K562 (cell line): ENCODE measurements around the gene MSTO1. TPM values are rescaled to one million over a fixed set of nuclear protein-coding genes. Genes with fewer than 3 reads are reported as not detected.
A peak's percentile ranks its signal among the peaks of the same experiment; 100 is the strongest.

ENCODE experiments used
- ARID2 ChIP-seq: fragments of 450-650 bp; IDR thresholded peaks from 2 replicates; pipeline ENCODE4 v1.6.1; 2017; ENCODE audit warnings: antibody characterized with exemption, mild to moderate bottlenecking
- CEBPG ChIP-seq, 3 experiments: fragments of 200-800 bp in 1 of 3; sonication (Bioruptor generic) in 1 of 3; sonication (generic) in 1 of 3; formaldehyde crosslinking in 1 of 3; IDR thresholded peaks in 2 of 3; conservative IDR thresholded peaks in 1 of 3; 2 replicates each; pipeline versions ENCODE4 v1.6.1 to v1.8.0; 2016 to 2022; ENCODE audit warnings: missing compliant biosample characterization in 2 of 3, missing genetic modification characterization in 2 of 3, mild to moderate bottlenecking in 1 of 3, missing genetic modification reagents in 1 of 3
- CTCF ChIP-seq, 3 experiments: IDR thresholded peaks in 2 of 3; conservative IDR thresholded peaks in 1 of 3; 2 replicates each; pipeline ENCODE4 v1.5.1; 2011 to 2012; ENCODE audit warnings: low read length in 3 of 3, mild to moderate bottlenecking in 3 of 3, control low read depth in 2 of 3, improper control_type of control experiment in 1 of 3, inconsistent platforms in 1 of 3, low read depth in 1 of 3, mixed read lengths in 1 of 3, moderate library complexity in 1 of 3; ENCODE audit not compliant: insufficient read depth in 2 of 3
- DEAF1 ChIP-seq: fragments of 450-650 bp; formaldehyde crosslinking; IDR thresholded peaks from 2 replicates; pipeline ENCODE4 v1.4.0; 2020; ENCODE audit warnings: mild to moderate bottlenecking, moderate library complexity
- FOXA3 ChIP-seq, 2 experiments: fragments of 450-650 bp in 1 of 2; sonication (generic) in 1 of 2; formaldehyde crosslinking; IDR thresholded peaks in 1 of 2; conservative IDR thresholded peaks in 1 of 2; 2 replicates each; pipeline versions ENCODE4 v1.4.0 to v1.8.0; 2020 to 2022; ENCODE audit warnings: mild to moderate bottlenecking in 2 of 2, missing genetic modification reagents in 1 of 2
- IRF9 ChIP-seq: fragments of 450-650 bp; IDR thresholded peaks from 2 replicates; pipeline ENCODE4 v1.6.1; 2016; ENCODE audit warnings: missing biosample characterization, missing genetic modification characterization
- NCOA2 ChIP-seq, 2 experiments: fragments of 450-650 bp; IDR thresholded peaks; 2 replicates each; pipeline ENCODE4 v1.6.1; 2018; ENCODE audit warnings: mild to moderate bottlenecking in 2 of 2, moderate library complexity in 1 of 2; ENCODE audit not compliant: partially characterized antibody in 2 of 2
- NR2C2 ChIP-seq, 2 experiments: fragments of 200-800 bp in 1 of 2; sonication (Bioruptor generic) in 1 of 2; sonication (generic) in 1 of 2; formaldehyde crosslinking in 1 of 2; IDR thresholded peaks; 2 replicates each; pipeline versions ENCODE4 v1.6.1 to v1.8.0; 2016 to 2022; ENCODE audit warnings: mild to moderate bottlenecking in 1 of 2, missing compliant biosample characterization in 1 of 2, missing genetic modification characterization in 1 of 2, missing genetic modification reagents in 1 of 2
- POLR2AphosphoS2 ChIP-seq: IDR thresholded peaks from 2 replicates; pipeline ENCODE4 v1.6.1; 2012; ENCODE audit warnings: low read length, improper control_type of control experiment
- POLR3G ChIP-seq: IDR thresholded peaks from 2 replicates; pipeline ENCODE4 v1.6.1; 2011; ENCODE audit not compliant: insufficient read length, insufficient replicate concordance; ENCODE audit errors: extremely low read depth
- RBM25 ChIP-seq: fragments of 200-400 bp; formaldehyde crosslinking; IDR thresholded peaks from 2 replicates; pipeline ENCODE4 v1.6.1; 2018; ENCODE audit warnings: low read length, low read depth, moderate library complexity; ENCODE audit not compliant: severe bottlenecking
- SMC3 ChIP-seq: conservative IDR thresholded peaks from 2 replicates; pipeline ENCODE4 v1.6.1; 2011; ENCODE audit warnings: low read depth, low read length, improper control_type of control experiment; ENCODE audit not compliant: insufficient read depth
- TRIM24 ChIP-seq, 2 experiments: fragments of 450-650 bp; IDR thresholded peaks; 2 replicates each; pipeline ENCODE4 v1.6.1; 2016
- ZBTB33 ChIP-seq: sonication (generic); formaldehyde crosslinking; IDR thresholded peaks from 2 replicates; pipeline ENCODE4 v1.8.1; 2023; ENCODE audit warnings: mild to moderate bottlenecking, missing genetic modification reagents
- ZNF253 ChIP-seq: fragments of 250-450 bp; sonication (Bioruptor Pico); conservative IDR thresholded peaks from 2 replicates; pipeline ENCODE4 v1.6.1; 2021; ENCODE audit warnings: mild to moderate bottlenecking
- ZNF277 ChIP-seq: fragments of 250-450 bp; sonication (Bioruptor Pico); IDR thresholded peaks from 2 replicates; pipeline ENCODE4 v1.8.0; 2022; ENCODE audit warnings: inconsistent platforms, mild to moderate bottlenecking, moderate library complexity, borderline replicate concordance
- ZNF384 ChIP-seq: IDR thresholded peaks from 2 replicates; pipeline ENCODE4 v1.6.1; 2012; ENCODE audit warnings: low read depth, low read length, improper control_type of control experiment
- ZNF778 ChIP-seq: fragments of 450-650 bp; formaldehyde crosslinking; IDR thresholded peaks from 2 replicates; pipeline ENCODE4 v1.4.0; 2020; ENCODE audit warnings: mild to moderate bottlenecking, moderate library complexity
- polyA plus RNA-seq, 8 experiments: library from polyadenylated mRNA; depleted of rRNA in 4 of 8; stranded (reverse) in 5 of 8; unstranded in 3 of 8; fragments of >200 nt; fragmentation: Nextera tagmentation in 2 of 8; fragmentation: Illumina TruSeq in 1 of 8; extraction: Ambion mirVana in 2 of 8; extraction: Trizol in 1 of 8; gene quantifications; 2 replicates each; pipeline versions ENCODE4 v1.2.1 to v1.2.3, GENCODE V29; 2011 to 2014; ENCODE audit warnings: inconsistent platforms in 1 of 8, missing spikeins in 1 of 8
- total RNA-seq, 7 experiments: library from RNA; depleted of rRNA in 6 of 7; stranded (reverse); fragments of >200 nt in 6 of 7; fragmentation: Illumina TruSeq in 2 of 7; extraction: Trizol in 2 of 7; gene quantifications; 2 replicates each; pipeline versions ENCODE4 v1.2.1 to v1.2.3, GENCODE V29; 2011 to 2021; ENCODE audit warnings: low replicate concordance in 1 of 7

The MSTO1 gene
- total and polyA plus RNA-seq, 9 of the 15 experiments (the other 6 are each of a cell fraction or from before 2014, with no cell fraction given): 18.8 to 71.1 (median 47.3) TPM

GRCh38 chr1:155591770-155592169, 18.2 kb upstream of the MSTO1 start (continued):
- TF ChIP-seq NR2C2 (CRISPR knock-in tag; IDR thresholded peaks at IDR 0.05) (no peak), NR2C2 (tag; IDR thresholded peaks at IDR 0.05) (no peak), FOXA3 (CRISPR knock-in tag; conservative IDR thresholded peaks at IDR 0.05 in 1 of 2, IDR thresholded peaks at IDR 0.05 in 1 of 2) (no peak), POLR2AphosphoS2 (no peak), TRIM24 (IDR thresholded peaks at IDR 0.05) (no peak), ARID2 (no peak), SMC3 (peak; percentile 52), CEBPG (CRISPR knock-in tag; IDR thresholded peaks at IDR 0.05) (no peak), CEBPG (tag; conservative IDR thresholded peaks at IDR 0.05 in 1 of 2, IDR thresholded peaks at IDR 0.05 in 1 of 2) (peak in 1 of 2 experiments; percentile 34; a peak in 2 of 4 replicates), ZNF384 (peak; percentile 94), NCOA2 (IDR thresholded peaks at IDR 0.05; ENCODE audit: partially characterized antibody in 2 of 2) (no peak), ZNF778 (CRISPR knock-in tag) (no peak), RBM25 (peak; percentile 94), ZBTB33 (0 out of 2 replicates have a peak, but pooled peaks have one; percentile 13), ZNF277 (CRISPR knock-in tag) (no peak), DEAF1 (CRISPR knock-in tag) (peak; percentile 51; the same call in 1 of the 2 replicates), CTCF (IDR thresholded peaks at IDR 0.05 in 2 of 3, conservative IDR thresholded peaks at IDR 0.05 in 1 of 3; ENCODE audit: insufficient read depth in 2 of 3, low read depth in 1 of 3, low read length in 3 of 3) (peak; percentile 44 to 79 (median 62); a peak in 5 of 6 replicates), ZNF253 (CRISPR knock-in tag) (no peak), IRF9 (tag) (no peak), POLR3G (no peak)
